Endothelial cell (in vitro differentiated cells): Measurements from ENCODE around the gene ADAM30. TPM values are rescaled to one million over a fixed set of nuclear protein-coding genes. Genes with fewer than 3 reads are reported as not detected.

Experiments
- DNase-seq: peaks from one replicate; pipeline ENCODE4 v3.0.0; 2021; ENCODE audit warnings: low spot score
- H3K27ac Mint-ChIP-seq: one replicate; pipeline ENCODE4 v1.8.0; 2021; ENCODE audit warnings: mixed read lengths, inconsistent platforms; ENCODE audit not compliant: unreplicated experiment
- H3K27me3 Mint-ChIP-seq: one replicate; pipeline ENCODE4 v1.8.0; 2021; ENCODE audit warnings: mild to moderate bottlenecking, moderate library complexity, mixed read lengths, inconsistent platforms; ENCODE audit not compliant: unreplicated experiment
- H3K36me3 Mint-ChIP-seq: one replicate; pipeline ENCODE4 v1.8.0; 2021; ENCODE audit warnings: mild to moderate bottlenecking, low read depth, mixed read lengths, inconsistent platforms; ENCODE audit not compliant: unreplicated experiment
- H3K4me1 Mint-ChIP-seq: one replicate; pipeline ENCODE4 v1.8.0; 2021; ENCODE audit warnings: mild to moderate bottlenecking, mixed read lengths, inconsistent platforms; ENCODE audit not compliant: unreplicated experiment
- H3K4me3 Mint-ChIP-seq: one replicate; pipeline ENCODE4 v1.8.0; 2021; ENCODE audit warnings: mild to moderate bottlenecking, mixed read lengths, inconsistent platforms; ENCODE audit not compliant: unreplicated experiment
- H3K9me3 Mint-ChIP-seq: one replicate; pipeline ENCODE4 v1.8.0; 2021; ENCODE audit warnings: mixed read lengths, inconsistent platforms; ENCODE audit not compliant: unreplicated experiment
- CTCF ChIP-seq: fragments of 200-600 bp; sonication (generic); IDR thresholded peaks from one replicate; pipeline ENCODE4 v1.5.0; 2021; ENCODE audit warnings: antibody characterized with exemption; ENCODE audit not compliant: unreplicated experiment
- total RNA-seq: library from RNA; stranded (reverse); fragmentation: NEBNext Ultra II Directional; extraction: Animal tissue kit (Norgen Biotek cat#: 25700); gene quantifications from one replicate; pipeline ENCODE4 v1.2.1, GENCODE V29; 2021; ENCODE audit not compliant: unreplicated experiment

ADAM30 gene
- total RNA-seq, 1 donor from 2014 or later = not detected

- Mint-ChIP-seq H3K4me1 (no peaks in the 10 kb centered on the region), H3K27me3 (peaks cover 3% of the 10 kb centered on the region), H3K4me3 (no peak overlapping the region), H3K9me3 (no peaks in the 10 kb centered on the region), H3K36me3 (no peaks in the 10 kb centered on the region), H3K27ac (no peak overlapping the region)
- no peak for DNase-seq
- no peak for TF ChIP-seq CTCF
Measured at GRCh38 chr1:119871881-119872280, 24.4 kb downstream of the ADAM30 start.

- no peak overlapping the region for H3K4me3 Mint-ChIP-seq
- H3K27ac Mint-ChIP-seq = no peak overlapping the region
Measured at GRCh38 chr1:119870917-119871596, 25.3 kb downstream of the ADAM30 start.

GRCh38 chr1:119869995-119870394, 26.3 kb downstream of the ADAM30 start:
- Mint-ChIP-seq H3K4me3 (no peak overlapping the region), H3K36me3 (no peaks in the 10 kb centered on the region), H3K27me3 (peaks cover 3% of the 10 kb centered on the region), H3K4me1 (no peaks in the 10 kb centered on the region), H3K9me3 (no peaks in the 10 kb centered on the region), H3K27ac (no peak overlapping the region)
- no peak for TF ChIP-seq CTCF
- no peak for DNase-seq

More at GRCh38 chr1:119870917-119871596, 25.3 kb downstream of the ADAM30 start:
- Mint-ChIP-seq H3K27me3 (peaks cover 3% of the 10 kb centered on the region), H3K4me1 (no peaks in the 10 kb centered on the region), H3K36me3 (no peaks in the 10 kb centered on the region), H3K9me3 (no peaks in the 10 kb centered on the region)
- TF ChIP-seq CTCF = peak; percentile 70
- peak; percentile 92 for DNase-seq

- DNase-seq = no peak
- Mint-ChIP-seq H3K4me3 (no peak overlapping the region), H3K36me3 (no peaks in the 10 kb centered on the region), H3K9me3 (no peaks in the 10 kb centered on the region), H3K27ac (no peak overlapping the region), H3K4me1 (no peaks in the 10 kb centered on the region), H3K27me3 (peaks cover 3% of the 10 kb centered on the region)
- no peak for TF ChIP-seq CTCF
Measured at GRCh38 chr1:119868176-119868575, 28.1 kb downstream of the ADAM30 start.

- Mint-ChIP-seq H3K4me3 (no peak overlapping the region), H3K9me3 (no peaks in the 10 kb centered on the region), H3K27me3 (peaks cover 1% of the 10 kb centered on the region), H3K4me1 (no peaks in the 10 kb centered on the region), H3K36me3 (no peaks in the 10 kb centered on the region), H3K27ac (no peak overlapping the region)
- no peak for DNase-seq
- TF ChIP-seq CTCF = no peak
Measured at GRCh38 chr1:119866451-119866850, 29.9 kb downstream of the ADAM30 start.
